ENCODE data around the gene ARHGAP24. TPM values are rescaled to one million over a fixed set of nuclear protein-coding genes. Genes with fewer than 3 reads are reported as not detected.

ARHGAP24 gene
- total RNA-seq, 1 experiment from 2014 or later, result 1.3 TPM

GRCh38 chr4:86006057-86006456 lies 531.1 kb downstream of the ARHGAP24 start:
- Histone ChIP-seq H3K79me2 (ENCODE audit: insufficient read depth, low read length) (no peaks in the 10 kb centered on the region), H3K4me3 (replicated peaks in 1 of 2; ENCODE audit: low read depth in 1 of 2, low read length in 2 of 2) (no peak overlapping the region), H4K20me1 (ENCODE audit: insufficient read depth) (no peaks in the 10 kb centered on the region), H3K9me2 (ENCODE audit: insufficient read depth) (no peaks in the 10 kb centered on the region), H3K27ac (ENCODE audit: low read depth, low read length) (no peak overlapping the region), H3K4me1 (ENCODE audit: control insufficient read depth in 1 of 2, insufficient read depth in 2 of 2, low read length in 2 of 2) (no peaks in the 10 kb centered on the region), H3K9me3 (ENCODE audit: control insufficient read depth in 1 of 2, insufficient read depth in 1 of 2, low read depth in 1 of 2, low read length in 2 of 2) (no peaks in the 10 kb centered on the region), H3K36me3 (ENCODE audit: control insufficient read depth in 1 of 2, insufficient read depth in 2 of 2, low read length in 2 of 2) (no peaks in the 10 kb centered on the region), H3K9ac (ENCODE audit: low read length) (no peak overlapping the region), H2AFZ (ENCODE audit: low read depth, low read length, poor library complexity, severe bottlenecking) (no peak overlapping the region), H3K4me2 (ENCODE audit: low read length) (no peak overlapping the region), H3K27me3 (ENCODE audit: insufficient read depth, low read length) (no peaks in the 10 kb centered on the region)
- RAD21 ChIA-PET (ENCODE audit: low non-redundant PET in 1 of 2, low total read pairs in 2 of 2, uncharacterized antibody in 2 of 2, unreplicated experiment in 2 of 2), result no interaction called here
- CTCF ChIA-PET, result no interaction called here
- no peak for DNase-seq (ENCODE audit: low read depth, low spot score)
- ATAC-seq, result no peak
- BruUV-seq (replicated peaks), result no TSS peak
- TF ChIP-seq ZFX (IDR thresholded peaks at IDR 0.05) (no peak), EZH2phosphoT487 (IDR thresholded peaks at IDR 0.05; ENCODE audit: borderline replicate concordance) (no peak), ZNF274 (IDR thresholded peaks at IDR 0.05; ENCODE audit: low read depth, low read length) (no peak), JUND (IDR thresholded peaks at IDR 0.05) (no peak), MAX (IDR thresholded peaks at IDR 0.05) (no peak), CTCF (IDR thresholded peaks at IDR 0.05 in 2 of 3, conservative IDR thresholded peaks at IDR 0.05 in 1 of 3; ENCODE audit: borderline replicate concordance in 1 of 3, insufficient read depth in 1 of 3, low read depth in 2 of 3, low read length in 2 of 3) (no peak), POLR2AphosphoS5 (IDR thresholded peaks at IDR 0.05; ENCODE audit: low read depth, low read length) (no peak), ELF1 (IDR thresholded peaks at IDR 0.05; ENCODE audit: borderline replicate concordance, low read depth) (no peak), SIN3A (IDR thresholded peaks at IDR 0.05; ENCODE audit: low read depth) (no peak), ATF3 (IDR thresholded peaks at IDR 0.05) (no peak), SP1 (IDR thresholded peaks at IDR 0.05; ENCODE audit: low read depth) (no peak), POLR2A (IDR thresholded peaks at IDR 0.05; ENCODE audit: borderline replicate concordance, extremely low read depth, insufficient read depth, insufficient read length) (no peak), REST (IDR thresholded peaks at IDR 0.05; ENCODE audit: low read depth) (no peak), YY1 (IDR thresholded peaks at IDR 0.05; ENCODE audit: extremely low read depth, insufficient replicate concordance, low read depth, low read length) (no peak), TCF7L2 (IDR thresholded peaks at IDR 0.05; ENCODE audit: borderline replicate concordance, extremely low read depth, insufficient read depth, insufficient read length) (no peak), CEBPB (IDR thresholded peaks at IDR 0.05; ENCODE audit: low read depth) (no peak), ZBTB33 (IDR thresholded peaks at IDR 0.05; ENCODE audit: extremely low read depth, insufficient replicate concordance, low read length) (no peak), CBX3 (IDR thresholded peaks at IDR 0.05; ENCODE audit: low read depth) (no peak), RAD21 (IDR thresholded peaks at IDR 0.05; ENCODE audit: low read depth) (no peak)
- POLR2A ChIA-PET, result no interaction called here
- intact Hi-C loops (cut with micrococcal nuclease), result no loop called here
